Esophagus squamous epithelium (tissue), 5 donors: ENCODE results near the gene DLX6. TPM values are rescaled to one million over a fixed set of nuclear protein-coding genes. Genes with fewer than 3 reads are reported as not detected.

Source experiments
- DNase-seq: peaks from one replicate; lab custom pipeline; 2025; lab: John Stamatoyannopoulos, UW
- H3K27ac ChIP-seq, 4 donors: fragments of 200-600 bp; sonication (generic); one replicate each; pipeline ENCODE4 v1.5.1; 2016 to 2019; ENCODE audit warnings: mild to moderate bottlenecking in 1 of 4
- H3K27me3 ChIP-seq, 4 donors: fragments of 200-600 bp; sonication (generic); 1 replicate in 3 of 4; 2 replicates in 1 of 4; pipeline versions ENCODE4 v1.5.1 to v1.6.0; 2017 to 2021; ENCODE audit warnings: antibody characterized with exemption in 1 of 4
- H3K36me3 ChIP-seq, 3 donors: fragments of 200-600 bp; sonication (generic); one replicate each; pipeline ENCODE4 v1.5.1; 2016 to 2019
- H3K4me1 ChIP-seq, 3 donors: fragments of 200-600 bp; sonication (generic); one replicate each; pipeline ENCODE4 v1.5.1; 2017 to 2019
- H3K4me3 ChIP-seq, 4 donors: fragments of 200-600 bp; sonication (generic); 1 replicate in 3 of 4; 2 replicates in 1 of 4; pipeline ENCODE4 v1.5.1; 2016 to 2019; ENCODE audit warnings: mild to moderate bottlenecking in 2 of 4, moderate library complexity in 1 of 4
- H3K9me3 ChIP-seq, 3 donors: fragments of 200-600 bp; sonication (generic); one replicate each; pipeline ENCODE4 v1.5.1; 2016 to 2019
- POLR2A ChIP-seq, 4 donors: fragments of 450-650 bp; IDR thresholded peaks; one replicate each; pipeline ENCODE4 v1.6.1; 2017; ENCODE audit warnings: antibody characterized with exemption in 4 of 4, mild to moderate bottlenecking in 4 of 4, moderate library complexity in 3 of 4
- WGBS, 2 donors: methylation state at CpG; one replicate each; pipeline ENCODE4 v1.1.5; 2018; 5-methylcytosine and 5-hydroxymethylcytosine counted together
- intact Hi-C: fragments of 100-400 bp; cut with DNase I; formaldehyde crosslinking; loops from one replicate; pipeline ENCODE4 v1.15.0; 2022
- total RNA-seq, 4 donors: library from RNA; depleted of rRNA; stranded (reverse); fragments of >200 nt; gene quantifications; one replicate each; pipeline ENCODE4 v1.1.0, GENCODE V29; 2016
- TF ChIP-seq, protein P1 (sequence below), 6 experiments: fragments of 450-650 bp in 4 of 6; fragments of 200-600 bp in 2 of 6; sonication (generic) in 2 of 6; IDR thresholded peaks; one replicate each; pipeline ENCODE4 v1.5.1; 2016 to 2019; ENCODE audit warnings: antibody characterized with exemption in 6 of 6, mild to moderate bottlenecking in 4 of 6, moderate library complexity in 4 of 6
- donor health status: DM: yes; HTN: yes; CAD: no.

Gene DLX6
- total RNA-seq, 4 donors from 2014 or later, result not detected

DNA sequence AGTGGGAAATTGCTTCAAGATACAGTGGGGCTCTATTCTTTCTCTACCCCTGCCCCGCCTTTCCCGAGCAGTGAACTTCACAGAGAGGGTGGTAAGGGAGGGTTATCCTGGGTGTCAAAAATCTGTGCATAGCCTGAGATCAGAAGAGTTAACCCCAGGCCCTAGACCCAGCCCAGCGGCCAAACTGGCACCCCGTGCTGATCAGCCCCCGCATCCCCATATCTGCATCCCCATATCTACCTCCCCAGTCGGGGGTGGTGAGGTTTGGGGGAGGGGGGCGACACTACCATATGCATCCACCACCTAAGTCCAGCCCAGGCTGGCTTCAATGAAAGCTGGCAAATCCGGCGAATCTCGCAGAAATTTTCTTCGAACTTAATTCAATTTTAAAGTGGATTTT, 7.0 kb upstream of the DLX6 start:
- Histone ChIP-seq H3K27me3 (peaks cover 16 to 100% (median 61%) of the 10 kb centered on the region in 4 donors), H3K36me3 (no peaks in the 10 kb centered on the region), H3K9me3 (no peaks in the 10 kb centered on the region), H3K4me3 (no peak overlapping the region), H3K4me1 (peaks cover 0 to 24% (median 0%) of the 10 kb centered on the region in 3 donors), H3K27ac (no peak overlapping the region)
- intact Hi-C loops, result no loop called here
- DNase-seq, result no peak
- WGBS, 2 donors, result 9 to 17% methylated on average over 5 to 11 of the region's 11 CpGs
- TF ChIP-seq POLR2A (IDR thresholded peaks at IDR 0.05), result no peak
- TF ChIP-seq, protein P1, sequence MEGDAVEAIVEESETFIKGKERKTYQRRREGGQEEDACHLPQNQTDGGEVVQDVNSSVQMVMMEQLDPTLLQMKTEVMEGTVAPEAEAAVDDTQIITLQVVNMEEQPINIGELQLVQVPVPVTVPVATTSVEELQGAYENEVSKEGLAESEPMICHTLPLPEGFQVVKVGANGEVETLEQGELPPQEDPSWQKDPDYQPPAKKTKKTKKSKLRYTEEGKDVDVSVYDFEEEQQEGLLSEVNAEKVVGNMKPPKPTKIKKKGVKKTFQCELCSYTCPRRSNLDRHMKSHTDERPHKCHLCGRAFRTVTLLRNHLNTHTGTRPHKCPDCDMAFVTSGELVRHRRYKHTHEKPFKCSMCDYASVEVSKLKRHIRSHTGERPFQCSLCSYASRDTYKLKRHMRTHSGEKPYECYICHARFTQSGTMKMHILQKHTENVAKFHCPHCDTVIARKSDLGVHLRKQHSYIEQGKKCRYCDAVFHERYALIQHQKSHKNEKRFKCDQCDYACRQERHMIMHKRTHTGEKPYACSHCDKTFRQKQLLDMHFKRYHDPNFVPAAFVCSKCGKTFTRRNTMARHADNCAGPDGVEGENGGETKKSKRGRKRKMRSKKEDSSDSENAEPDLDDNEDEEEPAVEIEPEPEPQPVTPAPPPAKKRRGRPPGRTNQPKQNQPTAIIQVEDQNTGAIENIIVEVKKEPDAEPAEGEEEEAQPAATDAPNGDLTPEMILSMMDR (IDR thresholded peaks at IDR 0.05), result no peak

DNA sequence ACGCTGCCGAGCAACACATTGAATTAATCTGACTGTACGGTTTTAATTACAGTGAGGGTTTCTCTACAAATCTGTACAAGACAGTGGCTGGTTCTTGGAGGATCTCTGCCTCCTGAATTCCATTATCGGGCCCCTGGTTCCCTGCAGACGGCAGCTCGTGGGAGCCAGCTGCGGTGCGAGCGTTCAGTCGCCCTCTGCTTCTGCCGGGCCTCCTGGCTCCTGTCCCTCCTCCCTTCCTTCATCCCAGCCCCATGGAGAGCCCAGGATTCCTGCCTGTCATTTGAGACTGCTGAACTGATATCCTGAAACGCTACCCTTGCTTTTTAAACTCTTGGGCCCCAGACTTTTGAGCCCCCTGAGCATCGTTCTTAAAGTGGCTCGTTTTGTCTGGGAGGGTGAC, 6.6 kb upstream of the DLX6 start:
- WGBS, 2 donors, result 2 to 15% methylated on average over 11 to 14 of the region's 14 CpGs

DNA sequence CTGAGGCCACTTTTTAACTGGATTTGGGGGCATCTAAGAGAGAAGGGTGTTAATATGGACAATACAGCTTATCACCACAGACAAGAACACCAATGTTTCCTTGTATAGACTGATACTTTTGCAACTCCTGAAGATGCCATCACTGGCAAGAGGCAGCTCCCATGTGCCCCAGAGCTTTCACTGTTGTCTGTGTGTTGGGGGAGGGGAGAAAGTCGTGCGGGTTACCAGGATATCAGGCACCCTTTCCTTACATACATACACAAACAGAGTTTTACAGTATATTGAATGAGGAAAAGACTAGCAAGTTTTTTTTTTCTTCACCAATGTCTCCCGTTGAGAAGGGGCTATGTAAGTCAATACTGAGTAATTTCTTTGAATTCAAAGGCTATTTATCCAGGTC, 4.1 kb upstream of the DLX6 start:
- Histone ChIP-seq H3K27me3 (peaks cover 29 to 100% (median 69%) of the 10 kb centered on the region in 4 donors), H3K4me1 (peaks cover 11 to 50% (median 11%) of the 10 kb centered on the region in 3 donors), H3K27ac (no peak overlapping the region), H3K4me3 (no peak overlapping the region), H3K9me3 (no peaks in the 10 kb centered on the region), H3K36me3 (no peaks in the 10 kb centered on the region)
- DNase-seq, result no peak
- TF ChIP-seq, protein P1 (IDR thresholded peaks at IDR 0.05), result no peak
- TF ChIP-seq POLR2A (IDR thresholded peaks at IDR 0.05), result no peak
- intact Hi-C loops, result no loop called here
- WGBS, 2 donors, result 32 to 38% methylated on average over 3 of the region's 3 CpGs

More for the DNA sequence above, 6.6 kb upstream of the DLX6 start:
- peaks cover 0 to 28% (median 1%) of the 10 kb centered on the region in 3 donors for H3K4me1 ChIP-seq
- H3K27me3 ChIP-seq, result peaks cover 19 to 100% (median 63%) of the 10 kb centered on the region in 4 donors
- no peak for DNase-seq
- H3K27ac ChIP-seq, result no peak overlapping the region
- intact Hi-C loops, result no loop called here
- no peaks in the 10 kb centered on the region for H3K9me3 ChIP-seq
- no peaks in the 10 kb centered on the region for H3K36me3 ChIP-seq
- no peak for TF ChIP-seq POLR2A (IDR thresholded peaks at IDR 0.05)
- TF ChIP-seq, protein P1 (IDR thresholded peaks at IDR 0.05), result no peak
- no peak overlapping the region for H3K4me3 ChIP-seq

DNA sequence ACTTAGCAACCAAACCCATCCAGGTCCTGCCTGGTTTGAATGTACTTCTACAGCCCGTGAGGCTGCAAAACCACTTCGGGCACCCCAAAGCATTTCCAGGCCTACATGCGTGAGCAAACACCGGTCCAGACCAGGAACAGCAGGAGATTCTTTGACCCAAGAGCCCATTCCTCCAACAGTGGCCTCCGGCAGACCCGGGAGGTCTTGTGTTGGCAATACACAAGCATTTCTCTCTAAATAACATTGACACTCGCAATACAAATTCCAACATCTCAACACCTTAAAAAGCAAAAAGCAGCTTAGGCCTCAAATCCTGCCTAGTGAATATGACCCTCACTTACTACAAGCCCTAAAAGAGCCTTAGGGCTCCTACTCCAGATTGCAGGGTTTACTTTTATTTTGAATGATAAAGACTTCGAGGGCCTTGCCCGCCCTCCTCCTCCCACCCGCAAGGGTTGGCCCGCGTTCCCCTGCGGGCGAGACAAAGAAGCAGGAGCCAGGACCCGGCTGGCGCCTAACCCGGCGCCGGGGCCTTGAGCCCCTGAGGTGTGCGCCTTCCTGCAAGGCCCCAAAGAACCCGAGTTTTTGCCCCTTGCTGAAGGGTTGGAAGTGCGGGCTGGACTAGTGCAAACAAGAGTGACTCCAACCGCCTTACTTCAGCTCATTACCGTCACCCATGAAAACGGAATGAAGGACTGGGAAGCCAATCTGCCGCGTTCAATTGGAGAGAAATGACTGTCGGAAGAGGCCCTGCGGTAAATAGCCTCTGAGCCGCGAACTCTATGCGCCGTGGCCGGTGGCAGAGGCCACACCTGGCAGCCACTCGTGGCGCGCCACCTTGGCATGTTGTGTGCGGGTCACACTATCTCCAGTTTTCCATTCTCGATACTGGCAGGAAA, 3.4 kb upstream of the DLX6 start:
- intact Hi-C loops, result no loop called here
- Histone ChIP-seq H3K27me3 (peaks cover 29 to 100% (median 68%) of the 10 kb centered on the region in 4 donors), H3K9me3 (no peaks in the 10 kb centered on the region), H3K27ac (no peak overlapping the region), H3K4me3 (no peak overlapping the region), H3K4me1 (peaks cover 11 to 52% (median 17%) of the 10 kb centered on the region in 3 donors), H3K36me3 (no peaks in the 10 kb centered on the region)
- DNase-seq, result no peak
- no peak for TF ChIP-seq POLR2A (IDR thresholded peaks at IDR 0.05)
- TF ChIP-seq, protein P1 (IDR thresholded peaks at IDR 0.05), result no peak
- WGBS, 2 donors, result 54 to 61% methylated on average over 20 to 21 of the region's 39 CpGs
